ENCODE measurements around the gene PDE4DIP.
"Not testable (repeated sequence)": the region's sequence is repeated elsewhere in the genome, so short reads cannot be mapped to it uniquely, and the experiment has no call there.

PDE4DIP gene

GRCh38 chr1:148844220-148844619 is at the start of gene PDE4DIP:
Gene PDE4DIP (plus strand): TSS chr1:148844428. CDS start chr1:148844775, 347 bp downstream.
- DNase-seq (ENCODE audit: low read depth, low spot score), result not testable (repeated sequence)

GRCh38 chr1:148808268-148808928 is 35.8 kb upstream of the PDE4DIP start:
- DNase-seq (ENCODE audit: low read depth, low spot score), result not testable (repeated sequence)

- DNase-seq (ENCODE audit: low read depth, low spot score), result not testable (repeated sequence)
Measured at GRCh38 chr1:148808929-148809283, 35.3 kb upstream of the PDE4DIP start.

DNA sequence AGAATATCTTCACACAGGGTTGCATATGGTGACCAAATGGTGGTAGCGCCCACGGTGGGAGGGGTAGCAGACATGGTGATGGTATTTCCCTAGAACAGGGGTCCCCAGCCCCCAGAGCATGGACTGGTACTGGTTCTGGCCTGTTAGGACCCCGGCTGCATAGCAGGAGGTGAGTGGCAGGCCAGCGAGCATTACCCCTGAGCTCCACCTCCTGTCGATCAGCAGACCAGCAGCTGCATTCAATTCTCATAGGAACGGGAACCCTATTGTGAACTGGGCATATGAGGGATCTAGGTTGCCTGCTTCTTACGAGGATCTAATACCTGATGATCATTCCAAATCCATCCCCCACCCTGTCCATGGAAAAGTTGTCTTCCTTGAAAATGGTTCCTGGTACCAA is 22.0 kb upstream of the PDE4DIP start:
- not testable (repeated sequence) for DNase-seq (ENCODE audit: low read depth, low spot score)

GRCh38 chr1:148823822-148824221 is 20.4 kb upstream of the PDE4DIP start:
- DNase-seq (ENCODE audit: low read depth, low spot score), result not testable (repeated sequence)

DNA sequence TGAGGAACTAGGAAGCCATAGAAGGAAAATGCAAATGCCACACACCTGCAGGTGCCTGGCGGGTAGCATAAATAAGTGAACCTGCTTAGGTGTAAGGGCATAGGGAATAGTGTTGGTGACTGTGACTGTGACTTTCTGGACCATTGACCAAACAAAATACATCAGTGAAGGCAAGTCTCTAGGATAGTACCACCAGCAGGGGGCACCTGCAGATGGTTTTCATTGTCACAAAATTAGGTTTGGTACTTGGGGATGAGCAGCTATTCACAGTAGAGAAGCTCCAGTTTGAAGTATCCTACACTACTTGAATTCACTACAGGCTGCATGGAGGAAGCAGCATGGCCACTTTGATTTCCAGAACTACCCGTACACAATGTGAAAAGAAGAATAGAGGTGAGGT is 19.2 kb upstream of the PDE4DIP start:
- DNase-seq (ENCODE audit: low read depth, low spot score), result not testable (repeated sequence)

- not testable (repeated sequence) for DNase-seq (ENCODE audit: low read depth, low spot score)
Measured at GRCh38 chr1:148828531-148828930, 15.7 kb upstream of the PDE4DIP start.

GRCh38 chr1:148828962-148829361 is 15.3 kb upstream of the PDE4DIP start:
- DNase-seq (ENCODE audit: low read depth, low spot score), result not testable (repeated sequence)

DNA sequence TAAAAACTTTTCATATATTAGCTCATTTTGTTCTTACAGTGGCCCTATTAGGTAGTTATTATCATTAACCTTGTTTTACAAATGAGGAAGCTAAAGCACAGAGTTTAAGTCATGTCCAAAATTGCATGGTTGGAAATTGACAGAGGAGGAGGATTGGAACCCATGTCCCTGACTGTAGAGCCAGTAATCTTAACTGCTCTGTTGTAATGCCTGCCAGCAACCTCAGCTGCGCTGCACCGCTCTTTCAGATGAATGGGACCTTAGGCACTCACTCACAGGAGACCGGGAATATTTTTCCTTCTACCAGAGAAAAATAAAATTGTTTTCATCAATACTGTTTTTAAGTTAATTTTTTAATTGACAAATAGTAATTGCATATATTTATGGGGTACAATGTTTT is 14.9 kb upstream of the PDE4DIP start:
- DNase-seq (ENCODE audit: low read depth, low spot score), result not testable (repeated sequence)

DNA sequence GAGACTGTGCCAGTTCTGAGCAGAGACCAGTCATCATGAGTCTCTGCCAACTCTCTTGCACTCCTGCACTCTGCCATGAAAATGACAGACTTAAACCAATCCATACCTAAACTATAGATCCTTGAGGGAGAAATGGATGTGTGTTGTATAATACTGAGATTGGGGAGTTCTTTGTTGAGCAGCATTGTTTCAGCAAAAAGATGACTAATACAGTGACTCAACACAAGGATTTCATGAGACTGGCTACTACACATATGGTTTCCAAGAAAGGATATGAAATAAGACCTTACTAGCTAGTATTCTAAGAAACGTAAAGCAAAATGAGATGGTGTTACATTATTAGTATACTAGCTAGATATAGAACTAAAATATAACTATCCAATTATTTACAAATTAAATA is 3.0 kb upstream of the PDE4DIP start:
- not testable (repeated sequence) for DNase-seq (ENCODE audit: low read depth, low spot score)

DNA sequence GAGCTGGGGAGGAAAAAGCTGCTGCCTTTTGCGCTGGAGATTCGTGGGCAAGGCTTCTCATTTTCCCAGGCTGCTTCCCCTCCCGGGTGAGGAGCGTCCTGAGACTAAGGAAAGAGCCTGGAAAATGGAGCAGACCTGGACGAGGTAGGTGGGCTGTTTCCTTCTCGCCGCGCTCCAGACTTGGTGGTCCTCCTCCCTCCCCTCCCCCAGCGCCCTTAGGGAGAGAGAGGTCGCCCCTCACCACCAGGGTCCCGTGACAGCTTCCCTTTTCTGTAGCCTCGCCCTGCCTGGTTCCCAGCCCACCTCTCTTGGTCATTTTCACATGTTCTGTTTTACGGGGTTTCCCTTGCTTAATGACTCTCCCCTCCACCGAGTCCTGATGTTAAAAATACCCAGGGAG is 423 bp downstream of the PDE4DIP start:
- DNase-seq (ENCODE audit: low read depth, low spot score), result not testable (repeated sequence)

- DNase-seq (ENCODE audit: low read depth, low spot score), result not testable (repeated sequence)
Measured at GRCh38 chr1:148845068-148845467, 840 bp downstream of the PDE4DIP start.

DNA sequence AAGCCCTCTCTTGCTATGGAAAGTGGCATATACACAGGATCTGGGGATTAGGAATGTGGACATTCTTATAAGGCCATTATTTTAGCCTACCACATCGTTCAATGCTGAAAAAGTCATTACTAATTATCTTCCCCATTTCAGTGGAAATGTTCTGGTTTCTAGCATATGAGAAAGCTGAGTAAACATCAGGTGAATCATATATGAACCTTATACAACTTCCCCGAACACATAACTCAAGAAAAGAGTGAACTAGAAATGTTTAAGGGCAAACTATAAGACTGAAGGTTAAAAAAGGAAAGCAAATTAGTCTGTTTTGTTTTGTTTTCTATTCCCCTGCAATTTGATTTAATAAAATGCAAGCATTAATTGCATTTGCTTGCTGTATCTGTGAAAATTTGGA is 6.1 kb downstream of the PDE4DIP start:
- not testable (repeated sequence) for DNase-seq (ENCODE audit: low read depth, low spot score)

- DNase-seq (ENCODE audit: low read depth, low spot score), result not testable (repeated sequence)
Measured at GRCh38 chr1:148850840-148851239, 6.6 kb downstream of the PDE4DIP start.

- not testable (repeated sequence) for DNase-seq (ENCODE audit: low read depth, low spot score)
Measured at GRCh38 chr1:148851684-148852083, 7.5 kb downstream of the PDE4DIP start.

GRCh38 chr1:148853363-148853762 is 9.1 kb downstream of the PDE4DIP start:
- DNase-seq (ENCODE audit: low read depth, low spot score), result not testable (repeated sequence)

GRCh38 chr1:148854063-148854462 is 9.8 kb downstream of the PDE4DIP start:
- not testable (repeated sequence) for DNase-seq (ENCODE audit: low read depth, low spot score)

DNA sequence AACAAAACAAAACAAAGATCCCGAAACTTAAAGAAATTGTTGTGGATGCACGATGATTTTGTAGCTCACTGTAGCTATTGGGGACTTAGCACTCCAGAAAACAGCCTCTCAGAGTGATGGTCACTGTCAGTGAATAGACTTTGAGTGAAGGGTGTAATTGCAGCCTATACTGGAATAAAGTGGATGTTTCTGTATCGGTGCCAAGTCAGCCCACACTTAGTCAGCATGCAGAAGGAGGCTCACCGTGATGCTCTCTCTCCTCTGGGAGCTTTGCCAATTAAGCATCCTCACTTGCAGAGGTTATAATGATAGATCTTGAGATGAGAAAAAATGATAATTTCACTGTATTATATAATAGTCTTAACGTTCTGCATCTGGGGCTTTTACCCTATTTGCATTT is 11.1 kb downstream of the PDE4DIP start:
- not testable (repeated sequence) for DNase-seq (ENCODE audit: low read depth, low spot score)

GRCh38 chr1:148860049-148860448 is 15.8 kb downstream of the PDE4DIP start:
- not testable (repeated sequence) for DNase-seq (ENCODE audit: low read depth, low spot score)

DNA sequence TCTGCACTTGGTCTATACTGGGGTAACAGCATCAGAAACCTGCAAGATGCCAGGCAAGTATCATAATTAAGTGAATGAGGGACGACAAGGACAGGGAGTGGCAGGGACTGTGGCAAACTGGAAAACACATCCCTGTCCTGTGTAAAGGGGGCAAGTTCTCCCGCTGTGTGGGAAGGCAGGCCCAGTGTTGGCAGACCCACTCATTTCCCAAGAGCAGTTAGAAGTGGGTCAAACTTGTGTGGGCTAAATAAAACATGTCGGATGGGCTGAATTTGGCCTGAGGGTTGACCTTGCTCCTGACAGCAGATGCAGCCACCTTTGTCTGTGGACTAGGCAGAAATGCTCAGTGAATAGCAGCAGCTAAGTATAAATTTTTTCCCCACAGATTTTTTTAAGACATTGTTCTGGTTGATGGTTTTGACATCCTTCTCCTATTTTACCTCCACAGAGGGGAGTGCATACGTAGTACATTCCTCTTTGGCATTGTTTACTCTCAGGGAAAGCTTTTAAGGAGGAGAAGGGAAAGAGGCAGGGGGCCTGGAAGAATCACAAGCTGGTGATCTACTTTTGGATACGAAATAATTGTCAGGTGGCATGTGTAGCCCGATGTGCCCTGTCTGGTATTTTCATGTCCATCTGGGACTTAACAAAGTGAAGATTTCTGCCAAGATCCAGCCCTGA is 16.5 kb downstream of the PDE4DIP start:
- not testable (repeated sequence) for DNase-seq (ENCODE audit: low read depth, low spot score)

GRCh38 chr1:148862590-148862989 is 18.4 kb downstream of the PDE4DIP start:
- DNase-seq (ENCODE audit: low read depth, low spot score), result not testable (repeated sequence)

DNA sequence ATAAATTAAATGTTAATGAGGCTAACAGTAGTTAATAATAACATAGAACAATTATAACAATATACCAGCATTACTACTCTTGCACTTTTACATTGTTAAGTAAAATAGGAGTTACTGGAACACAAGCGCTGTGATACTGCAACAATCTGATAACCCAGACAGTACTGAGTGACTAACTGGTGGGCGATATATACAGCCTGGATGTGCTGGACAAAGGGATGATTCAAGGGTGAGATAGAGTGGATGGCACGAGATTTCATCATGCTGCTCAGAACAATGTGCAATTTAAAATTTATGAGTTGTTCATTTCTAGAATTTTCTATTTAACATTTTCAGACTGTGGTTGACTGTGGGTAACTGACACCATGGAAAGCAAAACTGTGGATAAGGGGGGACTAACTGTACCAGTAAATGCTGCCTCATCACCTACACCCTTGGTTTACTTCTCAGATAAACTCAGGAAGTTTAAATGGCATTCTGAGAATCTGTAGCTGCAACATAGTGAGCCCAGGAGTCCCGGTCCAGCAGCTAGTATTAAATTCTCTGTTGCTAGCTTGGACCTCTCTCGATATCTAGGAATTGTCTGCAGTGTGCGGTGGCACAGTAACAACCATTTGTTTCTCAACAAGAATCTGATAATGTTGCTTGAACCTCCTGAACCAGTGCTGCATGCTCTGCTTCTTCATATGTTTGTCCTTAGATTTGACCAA is 24.9 kb downstream of the PDE4DIP start:
- DNase-seq (ENCODE audit: low read depth, low spot score), result not testable (repeated sequence)

DNA sequence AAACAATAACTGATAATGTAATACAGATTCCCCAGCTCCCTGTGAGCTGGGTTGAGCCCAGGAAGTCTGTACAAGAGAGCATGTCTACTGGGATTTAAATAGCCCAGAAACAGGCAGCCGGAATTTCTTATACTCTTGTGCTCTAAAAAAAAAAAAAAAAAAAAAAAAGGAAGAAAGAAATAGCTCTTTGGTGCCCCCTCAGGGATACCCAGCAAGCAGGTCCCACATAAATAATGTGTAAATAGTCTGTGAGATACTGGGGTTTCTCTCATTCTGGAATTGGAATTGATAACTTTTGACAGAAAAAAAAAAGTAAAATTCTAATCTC is 25.4 kb downstream of the PDE4DIP start:
- not testable (repeated sequence) for DNase-seq (ENCODE audit: low read depth, low spot score)
